Activated T-cell treated with anti-CD3 and anti-CD28 coated beads for 4 hours (primary cell): ENCODE data around the gene MACROD2.

ENCODE experiments used
- DNase-seq: peaks from one replicate; pipeline ENCODE4 v3.0.0-alpha.2; 2020

MACROD2 gene

DNA sequence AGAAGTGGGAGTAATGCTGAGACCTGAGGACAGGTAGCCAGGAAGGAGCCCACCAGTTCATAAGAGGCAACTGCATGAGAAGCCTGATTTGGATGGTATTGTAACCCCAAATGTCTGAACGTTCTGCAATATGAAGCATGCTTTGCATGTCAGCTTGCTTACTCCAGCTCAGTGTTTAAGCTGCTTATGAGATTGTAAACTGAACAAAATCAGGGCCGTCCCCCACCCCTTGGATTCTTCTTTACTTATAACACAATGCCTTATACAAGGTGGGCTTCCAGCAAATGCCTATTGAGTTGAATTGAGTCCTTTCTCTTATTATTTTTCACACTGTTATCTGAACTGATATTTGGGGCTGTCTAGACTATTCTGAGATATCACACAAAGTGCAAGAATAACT is 1816.6 kb downstream of the MACROD2 start:
- no peak for DNase-seq

DNA sequence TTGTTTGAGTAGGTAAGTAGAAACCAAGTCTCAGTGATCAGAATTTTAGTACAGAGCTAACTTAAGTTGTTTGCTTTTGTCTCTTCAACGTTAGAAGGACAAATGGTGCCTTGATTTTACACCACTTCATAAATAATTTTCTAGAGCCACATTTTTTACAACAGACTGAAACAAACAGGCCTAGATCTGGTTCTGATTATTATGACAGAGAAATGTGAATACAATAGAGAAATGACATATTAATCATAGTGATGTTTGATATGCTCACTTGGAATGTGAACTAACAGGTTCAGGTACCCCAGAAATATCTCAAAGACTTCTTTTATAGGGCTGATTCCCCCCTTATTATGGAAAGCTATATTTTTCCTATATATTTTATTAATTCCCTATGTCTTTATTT is 1817.4 kb downstream of the MACROD2 start:
- DNase-seq, result no peak

DNA sequence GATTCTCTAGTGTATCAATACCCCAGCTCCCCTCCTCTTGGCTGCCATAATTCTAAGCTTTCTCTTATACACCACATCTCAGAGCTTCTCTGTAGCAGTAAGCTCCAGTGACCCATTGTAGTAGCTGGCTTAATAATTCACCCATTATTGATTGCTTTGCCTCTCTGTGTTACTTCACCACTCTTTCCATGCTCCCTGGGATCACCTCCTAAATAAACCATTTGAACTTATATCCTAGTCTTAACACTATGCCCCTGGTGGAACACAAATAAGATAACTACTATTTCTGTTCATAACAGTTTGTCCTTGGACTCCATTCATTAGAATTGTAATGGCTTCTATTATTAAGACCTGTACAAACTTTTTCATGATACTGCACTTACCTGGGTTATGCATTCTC is 1819.0 kb downstream of the MACROD2 start:
- no peak for DNase-seq

DNA sequence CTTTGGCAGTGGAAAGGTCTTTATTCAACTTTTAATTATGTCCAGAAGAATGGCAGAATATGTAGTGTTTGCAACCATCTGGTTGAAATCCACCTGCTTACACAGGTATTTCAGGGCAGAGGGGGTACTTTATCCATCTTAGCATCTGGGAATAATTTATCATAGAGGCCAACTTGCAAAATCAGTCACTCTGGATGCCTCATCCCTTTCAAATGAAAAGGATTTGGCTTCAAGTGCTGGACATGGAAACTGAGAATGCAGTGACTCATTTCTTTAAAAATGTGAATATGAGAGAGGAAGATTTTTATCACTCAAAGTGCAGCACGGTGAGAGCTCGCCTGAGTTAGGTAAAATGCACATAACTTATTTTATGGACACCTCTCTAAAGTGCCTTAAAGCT is 1819.6 kb downstream of the MACROD2 start:
- no peak for DNase-seq

DNA sequence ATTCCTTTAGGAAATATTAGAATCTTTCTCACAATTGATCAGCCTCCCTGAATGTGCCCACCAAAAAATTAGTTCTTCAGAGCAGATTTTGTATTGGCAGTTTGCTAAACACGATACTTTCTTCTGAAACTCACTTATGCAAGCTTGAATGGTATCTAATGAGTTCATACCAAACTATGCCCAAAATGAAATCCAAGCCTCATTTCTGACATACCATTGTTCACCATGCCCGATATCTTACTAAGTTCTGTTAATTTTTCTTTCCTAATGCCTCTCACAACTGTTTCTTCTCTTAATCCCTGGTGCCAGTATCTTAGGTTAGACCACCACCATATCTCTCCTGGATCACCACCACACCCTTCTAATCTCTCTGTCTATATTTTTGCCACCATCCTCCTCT is 1822.0 kb downstream of the MACROD2 start:
- DNase-seq, result no peak

DNA sequence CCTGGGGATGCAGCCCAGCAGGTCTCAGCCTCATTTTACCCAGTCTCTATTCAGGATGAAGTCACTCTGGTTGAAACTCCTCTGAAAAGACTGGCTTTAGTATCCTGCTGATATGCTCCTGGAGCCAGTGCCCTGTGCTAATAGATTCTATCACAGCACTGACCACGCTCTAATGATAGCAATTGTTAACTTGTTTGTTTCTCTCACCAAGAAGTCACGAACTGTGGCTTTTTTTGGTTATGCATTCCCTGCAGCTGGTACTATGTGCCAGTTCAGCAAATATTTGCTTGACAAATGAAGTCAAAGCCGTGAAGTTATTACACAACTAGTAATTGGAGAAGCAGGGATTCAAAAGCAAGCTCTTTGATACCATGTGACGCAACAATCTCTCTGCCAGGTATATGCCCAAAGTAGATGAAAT is 1823.3 kb downstream of the MACROD2 start:
- DNase-seq, result no peak

DNA sequence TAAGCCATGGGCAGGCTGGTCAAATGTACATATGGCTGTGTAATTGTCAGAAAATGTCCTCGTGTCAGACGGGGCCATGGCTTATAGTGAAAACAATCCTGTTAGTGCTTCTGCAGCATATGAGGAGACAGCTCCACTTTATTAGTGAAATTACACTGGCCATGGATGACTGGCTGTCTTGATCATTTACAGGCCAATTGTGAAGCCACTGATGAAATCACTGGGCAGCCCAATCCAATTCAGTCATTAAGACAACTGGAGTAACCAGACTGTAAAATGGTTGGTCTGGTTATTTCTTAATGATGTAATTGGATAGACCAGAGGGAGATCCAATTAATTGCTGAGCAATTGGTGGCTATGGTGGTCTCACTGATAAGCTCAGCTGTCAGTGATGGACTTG is 1828.4 kb downstream of the MACROD2 start:
- DNase-seq, result no peak

DNA sequence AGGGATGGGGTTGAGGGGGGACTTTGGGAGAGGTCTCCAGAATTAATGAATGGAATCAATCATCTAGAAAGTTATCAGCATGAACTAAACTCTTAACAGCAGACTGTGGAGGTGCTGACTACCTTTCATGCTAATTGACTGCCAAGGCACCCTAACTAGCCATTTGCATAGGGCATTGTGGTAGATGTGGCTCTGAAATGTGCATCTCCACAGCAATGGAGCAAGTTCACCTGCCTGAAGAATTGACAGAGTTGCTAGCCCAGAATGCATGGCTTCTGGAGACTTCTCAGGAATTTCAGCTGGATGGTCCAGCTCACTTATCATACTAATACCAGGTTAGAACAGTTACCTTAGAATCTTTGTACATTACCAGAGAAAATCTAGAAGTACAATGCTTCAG is 1832.3 kb downstream of the MACROD2 start:
- no peak for DNase-seq

DNA sequence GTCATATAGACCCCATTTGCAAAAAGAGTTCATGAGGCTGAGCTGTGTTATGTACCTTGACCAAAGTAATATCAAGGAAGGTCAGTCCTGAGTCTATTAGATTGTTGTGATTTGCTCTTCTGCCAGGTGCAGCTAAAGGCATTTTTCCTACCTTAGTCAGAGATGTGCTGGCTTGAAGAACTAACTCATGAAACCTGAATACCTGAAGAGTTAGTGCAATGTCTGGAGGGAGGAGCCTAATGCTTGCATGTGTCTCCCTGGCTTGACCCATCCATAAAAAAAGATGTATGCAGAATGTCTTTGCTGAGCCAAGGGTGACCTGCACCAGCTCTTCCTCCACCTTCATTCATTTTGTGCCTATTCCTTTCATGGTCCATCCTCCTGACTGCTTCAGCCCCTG is 1835.9 kb downstream of the MACROD2 start:
- no peak for DNase-seq

DNA sequence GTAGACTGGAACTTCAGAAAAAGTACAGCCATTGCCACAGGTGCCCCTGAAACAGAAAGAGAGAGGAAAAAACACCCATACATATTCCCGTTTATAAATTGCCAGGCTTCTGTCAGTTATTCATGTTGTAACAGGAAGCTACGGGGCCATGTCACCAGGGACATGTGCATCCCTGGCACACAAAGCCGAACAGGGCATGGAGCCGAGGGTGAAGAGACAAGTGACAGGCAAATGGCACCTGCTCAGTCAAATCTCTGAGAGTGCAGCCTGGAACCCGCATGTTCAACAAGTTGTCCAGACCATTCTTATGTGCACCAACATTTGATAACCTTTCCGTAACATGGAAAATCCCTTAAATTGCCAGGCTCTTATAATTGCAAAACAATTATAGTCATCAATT is 1837.2 kb downstream of the MACROD2 start:
- DNase-seq, result no peak

DNA sequence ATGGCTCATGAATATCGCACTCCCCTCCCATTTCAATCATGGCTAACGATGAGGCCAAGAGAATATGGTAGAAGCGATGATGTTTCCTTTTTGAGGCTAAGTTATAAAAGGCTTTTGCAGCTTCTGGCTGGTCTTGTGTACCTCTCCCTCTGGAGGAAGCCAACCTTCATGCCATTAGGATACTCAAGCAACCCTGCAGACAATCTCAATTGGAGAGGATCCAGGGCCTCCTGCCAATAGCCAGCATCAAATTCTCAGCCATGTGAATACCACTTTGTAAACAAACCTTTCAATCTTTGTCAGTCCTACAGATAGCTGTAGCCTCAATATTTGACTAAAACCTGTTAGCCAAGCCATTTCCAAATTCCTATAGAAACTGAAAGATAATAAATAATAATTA is 1839.5 kb downstream of the MACROD2 start:
- DNase-seq, result no peak

DNA sequence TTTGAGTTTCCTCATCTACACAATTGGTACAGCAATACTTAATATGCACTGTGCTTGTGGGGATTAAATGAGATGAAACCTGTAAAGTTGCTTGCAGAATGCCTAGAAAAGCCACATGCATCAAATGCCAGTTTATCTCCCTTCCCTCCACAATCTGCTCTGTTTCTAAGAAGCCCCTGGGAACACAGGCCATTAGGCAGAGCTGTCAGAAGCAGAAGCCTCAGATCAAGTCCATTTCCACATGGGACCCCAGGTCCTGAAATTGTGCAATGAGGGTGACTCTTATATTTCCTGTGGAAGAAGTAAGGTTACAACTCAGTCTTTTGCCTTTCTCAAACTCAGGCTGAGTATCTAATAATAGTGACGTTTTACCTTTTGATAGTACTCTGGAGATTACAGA is 1840.5 kb downstream of the MACROD2 start:
- no peak for DNase-seq

DNA sequence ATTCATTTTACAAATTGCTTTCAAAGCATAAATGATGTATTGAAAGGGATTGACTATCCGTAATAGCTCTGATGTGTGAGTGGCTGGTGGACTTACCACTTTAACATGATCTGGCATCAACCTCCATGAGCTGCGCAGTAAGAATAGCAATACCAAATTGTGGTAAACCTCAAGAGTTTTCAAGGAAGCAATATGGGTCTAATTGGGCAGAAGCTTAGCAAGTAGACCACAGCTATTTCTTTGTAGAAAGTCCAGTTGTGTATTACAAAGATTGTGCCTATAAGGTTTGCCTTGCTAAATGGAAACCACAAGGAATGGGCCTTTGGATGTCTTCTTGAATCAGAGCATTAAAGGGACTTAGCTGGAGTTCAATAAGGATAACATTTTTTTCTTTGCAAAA is 1841.3 kb downstream of the MACROD2 start:
- DNase-seq, result no peak

DNA sequence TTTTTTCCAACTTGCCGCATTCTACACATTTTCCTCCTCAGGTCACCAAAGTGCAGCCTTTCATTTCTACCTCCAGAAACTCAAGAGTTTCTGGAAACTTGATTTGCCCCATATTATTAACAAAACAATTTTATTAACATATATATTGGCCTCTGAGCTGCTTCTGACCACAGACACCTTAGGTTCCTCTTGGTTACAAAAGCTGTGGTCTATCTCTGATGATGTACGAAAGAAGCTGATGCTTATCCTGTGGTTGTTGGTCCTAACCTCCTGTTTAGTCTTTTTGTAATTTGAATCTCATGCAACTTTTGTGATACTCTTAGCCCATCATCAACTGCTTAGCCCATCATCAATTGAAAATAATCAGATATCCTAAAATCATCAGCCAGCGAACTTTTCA is 1842.2 kb downstream of the MACROD2 start:
- no peak for DNase-seq

DNA sequence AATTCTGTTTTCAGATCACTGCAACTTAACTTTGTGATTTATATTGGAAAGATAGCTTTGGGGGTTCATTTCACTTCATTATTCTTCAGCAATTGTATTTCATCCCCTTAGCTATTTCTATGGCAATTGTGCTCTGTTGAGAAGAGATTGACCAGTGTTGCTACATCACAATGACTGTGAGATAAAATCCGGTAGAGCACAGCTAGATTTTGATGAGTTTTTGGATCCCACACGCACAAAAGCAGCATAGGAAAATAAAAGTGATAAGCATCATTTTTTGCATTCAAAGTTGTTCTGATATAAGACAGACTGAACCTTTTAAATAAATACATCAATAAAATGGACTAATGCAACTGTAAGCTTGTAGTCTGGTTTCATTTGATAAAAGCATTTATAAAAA is 1843.2 kb downstream of the MACROD2 start:
- DNase-seq, result no peak

DNA sequence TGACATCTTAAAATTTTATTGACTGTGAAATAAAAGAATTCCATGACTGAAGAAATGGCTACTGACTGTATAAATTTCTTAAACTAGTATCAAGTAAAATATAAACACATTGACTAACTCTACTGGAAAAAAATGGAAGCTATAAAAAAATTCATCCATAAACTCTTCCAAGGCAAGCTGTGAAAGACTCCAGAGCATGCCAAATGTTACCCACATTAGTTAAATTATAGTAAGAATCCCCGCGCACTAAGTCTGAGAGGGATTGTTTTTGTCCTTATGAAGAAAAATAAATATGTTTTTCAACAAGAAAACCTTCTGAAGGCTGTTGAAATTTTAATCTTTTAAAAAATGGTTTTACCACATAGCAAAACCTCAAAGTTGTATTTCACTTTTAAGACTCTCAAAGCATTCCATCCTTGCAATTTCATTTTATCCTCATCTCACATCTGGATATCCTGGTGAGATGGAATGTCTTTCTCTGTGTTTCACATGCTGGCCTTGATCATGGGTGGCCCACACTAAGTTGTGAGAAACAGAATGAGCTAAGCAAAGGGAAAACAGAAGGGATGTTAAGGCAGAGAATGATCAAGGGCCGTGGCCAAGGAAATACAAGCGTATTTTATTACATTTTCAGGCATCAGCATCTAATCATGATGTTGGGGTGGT is 1845.5 kb downstream of the MACROD2 start:
- DNase-seq, result no peak

DNA sequence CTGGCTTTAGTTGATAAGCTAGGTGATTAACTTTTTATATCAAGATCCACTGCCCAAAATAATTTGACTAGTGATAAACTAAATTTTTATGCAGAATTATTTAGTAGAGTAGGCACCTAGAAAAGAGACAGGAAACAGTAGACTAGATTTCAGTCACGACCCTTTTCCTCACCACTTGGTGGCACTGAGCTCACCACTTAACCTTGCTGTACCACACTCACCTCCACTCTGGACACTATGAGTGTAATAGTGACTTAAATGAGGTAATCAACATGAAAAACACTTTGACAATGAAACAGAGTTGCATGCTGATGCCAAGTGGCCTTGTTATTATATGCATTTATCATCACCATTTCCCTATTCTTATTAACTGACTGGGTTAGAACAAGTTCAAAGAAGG is 1847.6 kb downstream of the MACROD2 start:
- no peak for DNase-seq

DNA sequence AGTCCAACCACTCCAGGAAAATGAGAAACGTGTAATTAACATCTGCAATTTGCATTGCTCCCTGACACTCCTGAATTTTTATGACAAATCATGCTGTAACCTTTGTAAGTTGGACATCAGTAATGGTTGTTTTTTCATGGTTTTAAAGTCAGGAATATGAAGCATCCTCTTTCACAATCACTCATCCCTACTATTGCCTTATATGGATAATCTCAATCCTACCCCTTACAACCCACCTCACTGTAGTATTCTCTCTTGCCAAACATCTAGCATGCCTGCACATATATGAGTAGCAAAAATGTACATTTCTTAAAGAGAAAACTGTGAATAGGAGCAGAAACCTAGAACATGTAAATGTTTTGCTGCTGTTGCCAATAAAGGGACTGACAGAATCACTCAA is 1848.5 kb downstream of the MACROD2 start:
- no peak for DNase-seq

DNA sequence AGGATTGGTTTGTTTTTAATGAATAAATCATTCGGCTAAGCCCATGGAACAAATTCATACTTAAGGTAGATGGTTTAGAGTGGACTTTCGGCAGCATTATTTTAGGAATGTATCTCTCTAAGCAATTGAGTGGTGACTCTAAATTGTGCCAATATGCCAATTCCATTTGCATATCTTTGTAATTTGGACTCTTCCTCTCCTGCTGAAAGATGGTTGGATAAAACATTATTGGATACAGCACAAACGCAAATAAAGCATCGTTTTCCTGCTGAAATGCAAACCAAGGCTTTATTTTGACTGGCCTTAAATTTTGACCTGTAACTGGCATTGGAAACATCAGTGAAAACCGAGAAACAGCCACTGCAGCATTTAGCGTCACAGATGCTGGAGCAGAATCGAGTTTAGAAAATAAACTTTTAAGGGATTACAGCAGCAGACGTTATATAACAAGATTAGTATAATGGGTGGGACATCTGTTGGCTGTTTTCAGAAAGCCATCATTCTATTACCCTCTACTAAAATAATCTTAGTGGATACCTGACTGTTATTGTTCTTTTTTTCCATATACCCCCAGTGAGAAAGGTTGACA is 1852.0 kb downstream of the MACROD2 start:
- DNase-seq, result no peak

DNA sequence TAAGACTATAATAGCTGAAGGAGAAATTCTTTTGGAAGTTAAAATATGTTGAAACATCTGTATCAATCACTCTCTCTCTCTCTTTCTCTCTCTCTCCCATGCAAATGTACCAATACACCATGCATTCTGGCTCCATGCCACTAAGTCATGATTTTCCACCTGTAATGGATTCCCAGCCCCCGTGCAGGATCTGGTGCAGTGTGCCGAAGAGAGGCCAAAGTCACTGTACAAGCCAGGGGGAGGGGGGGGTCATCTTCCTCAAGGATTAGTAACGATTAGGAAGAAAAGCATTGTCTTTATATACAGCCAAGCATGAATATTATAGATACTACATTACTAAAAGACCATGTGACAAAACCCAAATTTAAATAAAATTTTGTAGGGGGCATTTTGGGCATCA is 1852.8 kb downstream of the MACROD2 start:
- DNase-seq, result no peak

DNA sequence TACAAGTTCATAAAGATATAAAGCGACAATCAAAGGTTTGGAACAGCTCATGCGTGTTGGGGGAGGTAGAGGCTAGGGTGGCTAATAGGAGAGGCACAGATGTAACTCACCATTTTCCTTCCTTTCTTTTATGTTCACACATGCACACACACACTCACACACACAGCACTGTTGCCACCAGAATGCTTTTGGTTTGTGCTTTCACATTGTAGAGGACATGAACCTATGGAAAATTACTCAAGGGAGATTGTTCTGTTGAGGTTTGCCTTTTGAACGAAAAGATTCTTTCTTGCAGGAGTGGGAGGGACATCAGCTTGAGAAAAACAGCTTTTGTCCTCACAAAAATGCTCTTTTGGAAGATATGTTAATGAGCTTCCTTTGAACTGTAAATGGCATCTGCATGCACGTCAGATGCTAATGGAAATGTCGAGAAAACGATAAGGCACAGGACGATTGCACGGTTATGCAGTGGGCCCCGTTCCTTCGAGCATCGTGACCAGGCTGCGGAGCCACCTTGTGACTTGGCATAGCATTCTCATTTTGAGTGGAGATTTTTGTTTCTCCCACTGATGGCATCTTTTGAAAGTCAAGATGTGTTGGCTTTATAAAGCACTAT is 1853.8 kb downstream of the MACROD2 start:
- DNase-seq, result no peak

DNA sequence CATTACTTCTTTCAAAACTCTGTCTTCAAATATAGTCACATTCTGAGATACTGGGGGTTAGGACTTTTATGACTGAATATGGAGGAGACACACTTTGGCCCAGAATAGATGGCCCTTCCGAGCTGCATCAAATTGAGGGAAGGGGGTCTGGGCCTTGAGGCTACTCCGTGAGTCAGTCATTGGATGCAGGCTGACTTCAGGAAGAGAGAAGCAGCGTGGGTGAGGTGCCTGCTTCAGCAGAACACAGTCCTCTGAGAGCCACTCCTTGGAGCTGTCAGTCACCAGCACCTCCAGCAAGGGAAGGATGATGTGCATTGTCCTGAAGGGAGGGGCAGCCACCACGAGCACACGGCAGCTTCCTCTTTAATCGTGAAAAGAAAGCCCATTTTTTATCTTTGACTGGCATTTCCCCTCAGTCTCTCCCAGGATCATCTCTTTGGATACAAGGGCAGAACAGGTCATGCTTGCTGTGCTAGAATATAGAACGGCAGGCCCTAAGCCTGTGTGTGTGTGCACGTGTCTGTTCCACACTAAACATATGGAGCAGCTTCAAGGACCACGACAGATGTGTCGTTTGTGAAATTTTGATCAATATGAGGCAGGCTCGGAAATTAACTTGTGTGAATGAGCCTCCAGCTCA is 1856.4 kb downstream of the MACROD2 start:
- no peak for DNase-seq

DNA sequence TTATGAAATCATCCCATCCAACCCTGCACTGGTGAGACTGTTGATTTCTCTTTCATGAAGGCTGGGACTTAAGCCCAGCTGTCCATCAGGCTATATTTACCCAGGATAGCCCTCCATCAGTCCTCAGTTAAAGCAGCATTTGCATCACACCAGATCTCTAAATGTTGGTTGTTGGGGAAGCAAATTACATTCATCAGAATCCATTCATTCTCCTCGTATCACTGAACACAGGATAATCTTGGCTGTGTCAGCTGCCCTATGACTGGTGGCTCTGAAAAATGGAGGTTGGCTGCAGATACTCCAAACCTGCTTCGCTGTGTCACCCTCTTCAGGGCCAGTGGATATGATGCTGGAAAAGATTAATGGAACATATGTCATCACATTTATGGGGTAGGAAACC is 1859.6 kb downstream of the MACROD2 start:
- DNase-seq, result no peak

DNA sequence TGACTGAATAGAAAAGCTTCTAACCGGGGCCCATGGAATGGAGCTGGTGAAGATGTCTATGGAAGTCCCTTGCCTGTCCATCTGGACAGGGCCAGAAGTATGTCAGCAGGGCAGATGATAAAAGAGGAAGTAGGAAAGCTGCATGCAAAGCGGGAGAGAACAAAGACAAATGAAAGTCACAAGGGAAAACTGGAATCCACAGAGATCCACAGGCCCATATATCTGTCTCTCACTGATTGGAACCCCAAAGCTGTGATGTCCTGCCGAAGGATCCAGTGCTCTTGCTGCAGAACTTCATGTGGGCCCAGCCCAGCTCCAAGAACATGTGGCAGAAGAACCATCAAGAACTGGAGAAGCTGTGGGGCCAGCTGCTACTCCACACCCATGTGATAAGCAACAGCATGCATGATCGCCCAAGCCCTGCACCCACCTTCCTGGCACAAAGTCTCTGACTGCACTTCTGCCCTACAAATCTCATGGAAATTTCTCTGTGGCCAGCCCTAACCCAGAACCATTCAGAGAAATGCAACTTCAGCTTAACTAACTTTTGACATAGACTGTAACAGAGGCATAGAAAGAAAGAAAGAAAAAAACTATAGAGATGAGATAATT is 1862.0 kb downstream of the MACROD2 start:
- no peak for DNase-seq
